Hepatocyte (in vitro differentiated cells): Measurements from ENCODE around the gene CAVIN3.

Experiments
- CTCF ChIP-seq: fragments of 200-600 bp; sonication (generic); IDR thresholded peaks from 2 replicates; pipeline ENCODE4 v1.5.1; 2016; ENCODE audit warnings: antibody characterized with exemption, mild to moderate bottlenecking; ENCODE audit not compliant: poor library complexity
- EZH2phosphoT487 ChIP-seq: fragments of 200-600 bp; sonication (generic); IDR thresholded peaks from one replicate; pipeline ENCODE4 v1.6.1; 2018; ENCODE audit warnings: antibody characterized with exemption, mild to moderate bottlenecking, low read depth, moderate library complexity; ENCODE audit not compliant: unreplicated experiment, severe bottlenecking

GRCh38 chr11:6362185-6362872, 42.0 kb upstream of the CAVIN3 start:
- TF ChIP-seq CTCF (no peak), EZH2phosphoT487 (no peak)
